Suprapubic skin (tissue), 4 donors: ENCODE measurements around the gene BLOC1S4. TPM values are rescaled to one million over a fixed set of nuclear protein-coding genes. Genes with fewer than 3 reads are reported as not detected.

ENCODE experiments used
- DNase-seq, 2 donors: peaks; one replicate each; pipeline ENCODE4 v3.0.0-alpha.2; 2019; ENCODE audit warnings: low spot score in 2 of 2
- H3K27ac ChIP-seq: fragments of 200-600 bp; sonication (generic); one replicate; pipeline ENCODE4 v1.5.1; 2019
- H3K27me3 ChIP-seq: fragments of 200-600 bp; sonication (generic); one replicate; pipeline ENCODE4 v1.5.1; 2019
- H3K36me3 ChIP-seq: fragments of 200-600 bp; sonication (generic); one replicate; pipeline ENCODE4 v1.5.1; 2019
- H3K4me1 ChIP-seq: fragments of 200-600 bp; sonication (generic); one replicate; pipeline ENCODE4 v1.5.1; 2019
- H3K4me3 ChIP-seq: fragments of 200-600 bp; sonication (generic); one replicate; pipeline ENCODE4 v1.5.1; 2019; ENCODE audit warnings: mild to moderate bottlenecking
- H3K9me3 ChIP-seq: fragments of 200-600 bp; sonication (generic); one replicate; pipeline ENCODE4 v1.5.1; 2019
- CTCF ChIP-seq, 2 donors: fragments of 200-600 bp in 1 of 2; fragments of 450-650 bp in 1 of 2; sonication (generic) in 1 of 2; IDR thresholded peaks; one replicate each; pipeline ENCODE4 v1.5.1; 2016 to 2019; ENCODE audit warnings: antibody characterized with exemption in 2 of 2, mild to moderate bottlenecking in 1 of 2, moderate library complexity in 1 of 2
- EP300 ChIP-seq: sonication (generic); formaldehyde crosslinking; IDR thresholded peaks from one replicate; pipeline ENCODE4 v1.6.1; 2017; ENCODE audit warnings: antibody characterized with exemption
- POLR2A ChIP-seq, 2 donors: fragments of 450-650 bp; IDR thresholded peaks; one replicate each; pipeline ENCODE4 v1.6.1; 2017; ENCODE audit warnings: antibody characterized with exemption in 2 of 2, mild to moderate bottlenecking in 2 of 2, moderate library complexity in 2 of 2
- POLR2AphosphoS5 ChIP-seq, 3 donors: sonication (generic); formaldehyde crosslinking; IDR thresholded peaks; one replicate each; pipeline ENCODE4 v1.6.1; 2017; ENCODE audit warnings: antibody characterized with exemption in 3 of 3
- WGBS: methylation state at CpG from one replicate; pipeline ENCODE4 v1.1.5; 2018; 5-methylcytosine and 5-hydroxymethylcytosine counted together
- total RNA-seq, 4 donors: library from RNA; depleted of rRNA; stranded (reverse); fragments of >200 nt; gene quantifications; one replicate each; pipeline ENCODE4 v1.1.0, GENCODE V29; 2016

The BLOC1S4 gene
- total RNA-seq, 4 donors from 2014 or later: 5.1 to 20.2 (median 14.8) TPM

DNA sequence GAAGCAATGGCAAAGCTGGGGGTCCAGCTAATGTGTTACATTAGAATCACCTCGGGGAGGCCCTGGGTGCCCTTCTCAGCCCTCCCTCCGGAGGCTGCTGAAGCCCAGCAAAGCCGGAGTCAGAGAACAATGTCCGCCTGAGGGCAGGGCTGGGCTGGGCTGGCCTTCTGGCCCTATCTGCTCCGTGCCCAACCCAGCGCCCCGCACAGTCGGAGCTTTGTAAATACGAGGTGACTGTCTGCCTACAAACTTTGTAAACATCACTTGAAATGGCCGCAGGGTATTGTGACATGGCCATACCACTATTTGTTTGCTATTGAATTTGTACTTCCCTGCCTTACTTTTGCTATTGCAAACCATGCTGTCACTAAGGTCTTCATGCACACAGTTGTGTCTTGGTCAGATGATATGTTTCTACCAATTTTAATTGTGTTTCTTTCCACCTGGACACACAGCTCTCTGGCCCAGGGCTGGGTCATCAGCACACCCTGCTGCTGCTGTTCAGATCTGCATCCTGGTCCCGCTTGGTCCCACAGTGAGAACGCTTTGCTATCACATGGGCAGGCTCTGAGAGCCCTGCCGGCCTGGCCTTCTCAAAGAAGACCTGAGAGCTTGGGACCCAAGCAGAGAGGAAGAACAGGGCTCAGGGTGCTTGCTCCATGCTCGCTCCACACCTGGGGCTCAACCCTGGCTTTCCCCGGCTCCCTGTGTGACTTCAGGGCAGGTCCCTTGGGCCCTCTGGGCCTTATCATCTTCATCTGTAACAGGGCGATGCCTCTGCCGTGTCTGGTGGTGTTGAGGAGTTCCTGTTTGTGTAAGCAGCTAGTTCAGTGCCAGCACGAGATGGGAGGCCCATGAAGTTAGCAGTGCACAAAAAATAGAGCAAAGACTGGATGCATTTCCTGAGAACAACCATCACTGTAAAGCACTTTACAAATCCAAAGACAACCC is 20.0 kb upstream of the BLOC1S4 start:
- WGBS: 42% methylated on average over 14 of the region's 18 CpGs
- TF ChIP-seq EP300 (no peak), POLR2A (IDR thresholded peaks at IDR 0.05) (no peak), CTCF (IDR thresholded peaks at IDR 0.05) (no peak), POLR2AphosphoS5 (IDR thresholded peaks at IDR 0.05) (no peak)
- DNase-seq: peak in 1 of 2 donors; percentile 73
- Histone ChIP-seq H3K27me3 (no peaks in the 10 kb centered on the region), H3K4me3 (no peak overlapping the region), H3K4me1 (peaks cover 36% of the 10 kb centered on the region), H3K9me3 (no peaks in the 10 kb centered on the region), H3K36me3 (peaks cover 12% of the 10 kb centered on the region), H3K27ac (peak overlapping the region; percentile 84)

DNA sequence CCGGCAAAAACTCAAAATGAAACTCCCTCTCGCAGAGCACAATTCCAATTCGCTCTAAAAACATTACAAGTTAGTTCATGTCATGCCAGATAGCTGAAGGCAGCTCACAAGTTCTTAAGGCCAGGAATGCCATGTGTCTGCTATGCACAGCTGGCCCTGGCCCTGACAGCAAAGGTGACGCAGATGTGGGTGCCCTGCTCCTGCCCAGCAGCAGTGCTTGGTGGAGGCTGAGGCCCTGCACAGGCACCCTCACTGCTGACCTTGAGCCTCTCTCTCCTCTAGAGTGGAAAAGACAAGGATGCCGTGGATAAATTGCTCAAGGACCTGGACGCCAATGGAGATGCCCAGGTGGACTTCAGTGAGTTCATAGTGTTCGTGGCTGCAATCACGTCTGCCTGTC is 19.4 kb upstream of the BLOC1S4 start:
- no peak overlapping the region for H3K4me3 ChIP-seq
- peak overlapping the region; percentile 84 for H3K27ac ChIP-seq
- peaks cover 16% of the 10 kb centered on the region for H3K36me3 ChIP-seq
- peaks cover 36% of the 10 kb centered on the region for H3K4me1 ChIP-seq
- DNase-seq: no peak
- no peaks in the 10 kb centered on the region for H3K9me3 ChIP-seq
- WGBS: 41% methylated on average over 6 of the region's 8 CpGs
- no peaks in the 10 kb centered on the region for H3K27me3 ChIP-seq
- TF ChIP-seq POLR2A (IDR thresholded peaks at IDR 0.05): no peak
- no peak for TF ChIP-seq CTCF (IDR thresholded peaks at IDR 0.05)
- no peak for TF ChIP-seq POLR2AphosphoS5 (IDR thresholded peaks at IDR 0.05)
- TF ChIP-seq EP300: no peak

DNA sequence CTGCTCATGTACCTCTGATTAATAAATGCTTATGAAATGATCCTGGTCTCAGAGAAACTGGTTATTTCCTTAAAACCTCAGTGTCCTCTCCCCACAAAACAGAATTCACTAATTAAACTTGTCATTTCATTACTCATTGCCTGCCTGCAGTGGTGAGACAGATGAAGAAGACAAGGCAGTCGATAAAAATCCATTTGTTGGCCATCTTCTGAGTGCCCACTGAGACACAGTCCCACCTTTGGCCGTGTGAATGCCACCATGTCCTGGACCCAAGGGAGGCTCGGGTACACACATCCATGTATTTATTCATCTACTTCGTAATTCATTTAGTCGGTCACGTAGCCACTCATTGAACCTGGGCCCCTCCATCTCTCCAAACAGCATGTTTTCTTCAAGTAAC is 18.8 kb upstream of the BLOC1S4 start:
- peaks cover 36% of the 10 kb centered on the region for H3K4me1 ChIP-seq
- H3K36me3 ChIP-seq: peaks cover 18% of the 10 kb centered on the region
- no peak overlapping the region for H3K4me3 ChIP-seq
- no peaks in the 10 kb centered on the region for H3K27me3 ChIP-seq
- no peak for DNase-seq
- peak overlapping the region; percentile 84 for H3K27ac ChIP-seq
- H3K9me3 ChIP-seq: no peaks in the 10 kb centered on the region
- TF ChIP-seq POLR2AphosphoS5 (IDR thresholded peaks at IDR 0.05) (no peak), EP300 (no peak), POLR2A (IDR thresholded peaks at IDR 0.05) (no peak), CTCF (IDR thresholded peaks at IDR 0.05) (no peak)
- 90% methylated on average over 6 of the region's 6 CpGs for WGBS

- Histone ChIP-seq H3K4me3 (no peak overlapping the region), H3K36me3 (peaks cover 22% of the 10 kb centered on the region), H3K9me3 (no peaks in the 10 kb centered on the region), H3K4me1 (peaks cover 25% of the 10 kb centered on the region), H3K27ac (no peak overlapping the region), H3K27me3 (no peaks in the 10 kb centered on the region)
- WGBS: 94% methylated on average over 5 of the region's 5 CpGs
- no peak for TF ChIP-seq EP300
- no peak for TF ChIP-seq POLR2A (IDR thresholded peaks at IDR 0.05)
- TF ChIP-seq POLR2AphosphoS5 (IDR thresholded peaks at IDR 0.05): no peak
- no peak for TF ChIP-seq CTCF (IDR thresholded peaks at IDR 0.05)
- no peak for DNase-seq
Measured at GRCh38 chr4:6699388-6699787, 16.6 kb upstream of the BLOC1S4 start.

- Histone ChIP-seq H3K9me3 (no peaks in the 10 kb centered on the region), H3K4me3 (no peak overlapping the region), H3K36me3 (peaks cover 22% of the 10 kb centered on the region), H3K27me3 (no peaks in the 10 kb centered on the region), H3K4me1 (peaks cover 22% of the 10 kb centered on the region), H3K27ac (no peak overlapping the region)
- TF ChIP-seq EP300 (no peak), POLR2AphosphoS5 (IDR thresholded peaks at IDR 0.05) (no peak), CTCF (IDR thresholded peaks at IDR 0.05) (no peak), POLR2A (IDR thresholded peaks at IDR 0.05) (no peak)
- no peak for DNase-seq
- 100% methylated on average over 1 of the region's 1 CpG for WGBS
Measured at GRCh38 chr4:6699903-6700302, 16.1 kb upstream of the BLOC1S4 start.
